Spleen (tissue), 11 donors: ENCODE data around the gene HDAC4. TPM values are rescaled to one million over a fixed set of nuclear protein-coding genes. Genes with fewer than 3 reads are reported as not detected.

Experiments used
- DNase-seq: peaks from one replicate; pipeline ENCODE4 v3.0.0-alpha.2; 2020
- H3K27ac ChIP-seq, 8 donors: fragments of 200-600 bp; sonication (generic) in 7 of 8; 1 replicate in 4 of 8; 2 replicates in 4 of 8; pipeline versions ENCODE4 v1.5.0 to v1.8.0; 2016 to 2021; ENCODE audit warnings: inconsistent platforms in 4 of 8, mild to moderate bottlenecking in 4 of 8, moderate library complexity in 1 of 8
- H3K27me3 ChIP-seq, 7 donors: fragments of 200-600 bp; sonication (generic) in 6 of 7; replicated peaks in 1 of 7; 1 replicate in 4 of 7; 2 replicates in 3 of 7; pipeline versions ENCODE4 v1.5.0 to v1.8.0; 2016 to 2021; ENCODE audit warnings: inconsistent platforms in 3 of 7, mild to moderate bottlenecking in 1 of 7
- H3K36me3 ChIP-seq, 6 donors: fragments of 200-600 bp; sonication (generic) in 5 of 6; 1 replicate in 4 of 6; 2 replicates in 2 of 6; pipeline versions ENCODE4 v1.5.0 to v1.8.0; 2016 to 2021; ENCODE audit warnings: inconsistent platforms in 2 of 6
- H3K4me1 ChIP-seq, 6 donors: fragments of 200-600 bp; sonication (generic) in 5 of 6; 1 replicate in 3 of 6; 2 replicates in 3 of 6; pipeline versions ENCODE4 v1.5.0 to v1.8.0; 2016 to 2021; ENCODE audit warnings: inconsistent platforms in 3 of 6
- H3K4me3 ChIP-seq, 8 donors: fragments of 200-600 bp; sonication (generic) in 7 of 8; 1 replicate in 4 of 8; 2 replicates in 4 of 8; pipeline versions ENCODE4 v1.5.0 to v1.8.0; 2016 to 2021; ENCODE audit warnings: inconsistent platforms in 4 of 8, mild to moderate bottlenecking in 4 of 8, moderate library complexity in 2 of 8
- H3K9me3 ChIP-seq, 8 donors: fragments of 200-600 bp; sonication (generic) in 7 of 8; 1 replicate in 4 of 8; 2 replicates in 4 of 8; pipeline versions ENCODE4 v1.5.0 to v1.8.0; 2016 to 2021; ENCODE audit warnings: inconsistent platforms in 4 of 8
- CTCF ChIP-seq, 11 experiments: fragments of 200-600 bp in 7 of 11; fragments of 450-650 bp in 4 of 11; sonication (generic) in 4 of 11; IDR thresholded peaks in 8 of 11; conservative IDR thresholded peaks in 3 of 11; 1 replicate in 7 of 11; 2 replicates in 4 of 11; pipeline versions ENCODE4 v1.4.0 to v1.8.0; 2016 to 2021; ENCODE audit warnings: antibody characterized with exemption in 11 of 11, inconsistent platforms in 4 of 11, mild to moderate bottlenecking in 1 of 11
- POLR2A ChIP-seq, 3 donors: fragments of 450-650 bp; IDR thresholded peaks; one replicate each; pipeline ENCODE4 v1.5.1; 2017; ENCODE audit warnings: antibody characterized with exemption in 3 of 3, mild to moderate bottlenecking in 1 of 3
- POLR2AphosphoS5 ChIP-seq, 3 donors: sonication (generic); formaldehyde crosslinking; IDR thresholded peaks; one replicate each; pipeline ENCODE4 v1.5.1; 2017; ENCODE audit warnings: antibody characterized with exemption in 3 of 3
- WGBS, 5 donors: extraction: QIAGEN DNeasy Blood & Tissue Kit in 3 of 5; methylation state at CpG; one replicate each; pipeline versions ENCODE4 v1.1.5 to v1.1.7; 2013 to 2018; 5-methylcytosine and 5-hydroxymethylcytosine counted together
- intact Hi-C: fragments of 100-400 bp; cut with DNase I; formaldehyde crosslinking; loops from one replicate; pipeline ENCODE4 v1.15.0; 2023; ENCODE audit warnings: low total_unique reads
- polyA plus RNA-seq, 3 donors: library from polyadenylated mRNA; stranded (reverse); fragments of 200-250 nt; gene quantifications; one replicate each; pipeline ENCODE4 v1.2.1, GENCODE V29; 2013
- total RNA-seq, 7 donors: library from RNA; depleted of rRNA in 3 of 7; stranded (reverse); fragments of >200 nt in 3 of 7; fragmentation: NEBNext Ultra II Directional in 4 of 7; extraction: Animal tissue kit (Norgen Biotek cat#: 25700) in 4 of 7; gene quantifications; one replicate each; pipeline versions ENCODE4 v1.1.0 to v1.2.1, GENCODE V29; 2016 to 2021
- donor health status: healthy with polysubstance abuse.
- donor health status: DM: no; HTN: no; CAD: no; lungs with moderate emphysema.
- donor health status: DM: no; HTN: no; CAD: no.
- donor health status: Bipolar disorder and iron deficiency.
- donor health status: healthy.
- donor health status: DM: no; HTN: no; CAD: no.
- donor health status: DM: yes; HTN: yes; CAD: no.

The HDAC4 gene
- total and polyA plus RNA-seq, 10 donors = 3.2 to 122 (median 69.5) TPM

- Histone ChIP-seq H3K27ac (no peak overlapping the region), H3K4me3 (no peak overlapping the region), H3K9me3 (no peaks in the 10 kb centered on the region), H3K27me3 (no peaks in the 10 kb centered on the region), H3K4me1 (peaks cover 0 to 15% (median 0%) of the 10 kb centered on the region in 6 donors), H3K36me3 (peaks cover 3 to 95% (median 50%) of the 10 kb centered on the region in 6 donors)
- intact Hi-C loops = no loop called here
- TF ChIP-seq POLR2A (IDR thresholded peaks at IDR 0.05) (no peak), CTCF (IDR thresholded peaks at IDR 0.05 in 8 of 11, conservative IDR thresholded peaks at IDR 0.05 in 3 of 11) (no peak), POLR2AphosphoS5 (IDR thresholded peaks at IDR 0.05) (no peak)
- WGBS, 5 donors = 95 to 97% (median 96%) methylated on average over 10 to 12 of the region's 12 CpGs
- no peak for DNase-seq
Measured at GRCh38 chr2:239064253-239064652, 336.6 kb downstream of the HDAC4 start.

- Histone ChIP-seq H3K9me3 (peaks cover 0 to 11% (median 7%) of the 10 kb centered on the region in 8 donors), H3K4me3 (no peak overlapping the region), H3K36me3 (peaks cover under 1 to 100% (median 50%) of the 10 kb centered on the region in 6 donors), H3K4me1 (peaks cover 0 to 15% (median 0%) of the 10 kb centered on the region in 6 donors), H3K27ac (no peak overlapping the region), H3K27me3 (no peaks in the 10 kb centered on the region)
- 90 to 98% (median 96%) methylated on average over 12 to 14 of the region's 14 CpGs for WGBS, 5 donors
- peak; percentile 71 for DNase-seq
- intact Hi-C loops = no loop called here
- TF ChIP-seq POLR2AphosphoS5 (IDR thresholded peaks at IDR 0.05) (peak in 1 of 3 donors; percentile 4), POLR2A (IDR thresholded peaks at IDR 0.05) (no peak)
Measured at GRCh38 chr2:239062743-239063142, 338.1 kb downstream of the HDAC4 start.

- peak; percentile 69 for DNase-seq
- Histone ChIP-seq H3K4me3 (no peak overlapping the region), H3K9me3 (peaks cover 0 to 18% (median 13%) of the 10 kb centered on the region in 8 donors), H3K27me3 (no peaks in the 10 kb centered on the region), H3K4me1 (peaks cover 0 to 12% (median 0%) of the 10 kb centered on the region in 6 donors), H3K27ac (no peak overlapping the region), H3K36me3 (peaks cover 0 to 100% (median 44%) of the 10 kb centered on the region in 6 donors)
- WGBS, 5 donors = 73 to 82% (median 80%) methylated on average over 29 to 30 of the region's 30 CpGs
- intact Hi-C loops = no loop called here
- TF ChIP-seq POLR2AphosphoS5 (IDR thresholded peaks at IDR 0.05) = peak in 1 of 3 donors; percentile 38
- no peak for TF ChIP-seq POLR2A (IDR thresholded peaks at IDR 0.05)
- no peak for TF ChIP-seq CTCF (IDR thresholded peaks at IDR 0.05 in 8 of 11, conservative IDR thresholded peaks at IDR 0.05 in 3 of 11)
Measured at GRCh38 chr2:239061824-239062570, 338.8 kb downstream of the HDAC4 start.

- H3K36me3 ChIP-seq = peaks cover 0 to 100% (median 36%) of the 10 kb centered on the region in 6 donors
- no peak for DNase-seq
- WGBS, 5 donors = 88 to 96% (median 94%) methylated on average over 12 of the region's 12 CpGs
- intact Hi-C loops = no loop called here
- peaks cover 0 to 12% (median 0%) of the 10 kb centered on the region in 6 donors for H3K4me1 ChIP-seq
- no peaks in the 10 kb centered on the region for H3K27me3 ChIP-seq
- peaks cover 0 to 18% (median 13%) of the 10 kb centered on the region in 8 donors for H3K9me3 ChIP-seq
- TF ChIP-seq POLR2A (IDR thresholded peaks at IDR 0.05) = no peak
- no peak for TF ChIP-seq POLR2AphosphoS5 (IDR thresholded peaks at IDR 0.05)
- TF ChIP-seq CTCF (IDR thresholded peaks at IDR 0.05 in 8 of 11, conservative IDR thresholded peaks at IDR 0.05 in 3 of 11) = no peak
- H3K4me3 ChIP-seq = no peak overlapping the region
- no peak overlapping the region for H3K27ac ChIP-seq
Measured at GRCh38 chr2:239061121-239061666, 339.6 kb downstream of the HDAC4 start.
